Mammary epithelial cell (primary cell): ENCODE measurements around the gene CPXM2.

Experiments used
- CTCF ChIP-seq, 2 donors: IDR thresholded peaks in 1 of 2; conservative IDR thresholded peaks in 1 of 2; 2 replicates each; pipeline ENCODE4 v1.5.1; 2011 to 2012; ENCODE audit warnings: inconsistent platforms in 2 of 2, low read length in 2 of 2, mild to moderate bottlenecking in 2 of 2, control low read depth in 1 of 2, low read depth in 1 of 2; ENCODE audit not compliant: insufficient read depth in 1 of 2; ENCODE audit errors: extremely low read depth in 1 of 2
- EZH2 ChIP-seq: IDR thresholded peaks from 2 replicates; pipeline ENCODE4 v1.6.1; 2012; ENCODE audit warnings: low read length, inconsistent platforms, borderline replicate concordance

- TF ChIP-seq CTCF (conservative IDR thresholded peaks at IDR 0.05 in 1 of 2, IDR thresholded peaks at IDR 0.05 in 1 of 2; ENCODE audit: extremely low read depth in 1 of 2, insufficient read depth in 1 of 2, low read depth in 1 of 2, low read length in 2 of 2), result no peak
- TF ChIP-seq EZH2, result no peak
These were observed 53.9 kb downstream of the CPXM2 start for GRCh38 chr10:123837756-123838155.
